GM12878 (cell line): ENCODE results near the gene SHROOM3. TPM values are rescaled to one million over a fixed set of nuclear protein-coding genes. Genes with fewer than 3 reads are reported as not detected.

Source experiments
- ATAC-seq: fragments of 200-7000 bp; cut with Tn5 transposase; 3 replicates; pipeline ENCODE4 v1.9.1; 2020; ENCODE audit warnings: mild to moderate bottlenecking, moderate library complexity
- BruUV-seq: library from RNA; stranded (reverse); fragments of 400-500 nt; replicated peaks from 2 replicates; lab custom pipeline; 2021; lab: Mats Ljungman, UMichigan
- CTCF ChIA-PET: fragments of 300-600 bp; sonication (Branson Sonifier 250); formaldehyde crosslinking; extraction: SDS; loops from one replicate; lab custom pipeline; 2021; ENCODE audit warnings: inconsistent platforms; lab: Yijun Ruan, JAX
- POLR2A ChIA-PET: fragments of 350-600 bp; formaldehyde crosslinking; extraction: SDS; loops from one replicate; lab custom pipeline; 2021; ENCODE audit warnings: inconsistent platforms; lab: Charles Lee
- RAD21 ChIA-PET: fragments of 300-600 bp; sonication (Branson Sonifier 250); formaldehyde crosslinking; loops from one replicate; lab custom pipeline; 2023; ENCODE audit warnings: antibody characterized with exemption; ENCODE audit not compliant: unreplicated experiment; lab: Charles Lee
- SMC1A ChIA-PET: fragments of 300-600 bp; sonication (Branson Sonifier 250); formaldehyde crosslinking; loops from one replicate; lab custom pipeline; 2023; ENCODE audit not compliant: unreplicated experiment, uncharacterized antibody; lab: Charles Lee
- DNase-seq: peaks from one replicate; pipeline ENCODE4 v3.0.0-alpha.2; 2011; ENCODE audit warnings: low read depth, low spot score
- FAIRE-seq: peaks from 3 replicates; lab custom pipeline; 2011; peaks lifted over from hg19 to GRCh38; lab: Jason Lieb, UNC
- H2AFZ ChIP-seq: 2 replicates; pipeline ENCODE4 v1.6.0; 2011; ENCODE audit warnings: low read depth, low read length, control low read depth; ENCODE audit not compliant: control insufficient read depth
- H3K27ac ChIP-seq: 2 replicates; pipeline ENCODE4 v1.5.1; 2011; ENCODE audit warnings: control low read depth; ENCODE audit not compliant: control insufficient read depth, insufficient read depth
- H3K27me3 ChIP-seq, 2 experiments: replicated peaks in 1 of 2; 2 replicates each; pipeline versions ENCODE4 v1.6.0 to v1.6.1; 2011; ENCODE audit warnings: low read length in 1 of 2; ENCODE audit not compliant: control insufficient read depth in 2 of 2, insufficient read depth in 2 of 2
- H3K36me3 ChIP-seq, 2 experiments: 2 replicates each; pipeline ENCODE4 v1.5.1; 2011; ENCODE audit warnings: low read length in 1 of 2; ENCODE audit not compliant: control insufficient read depth in 2 of 2, insufficient read depth in 2 of 2
- H3K4me1 ChIP-seq: 2 replicates; pipeline ENCODE4 v1.6.1; 2011; ENCODE audit warnings: mild to moderate bottlenecking, low read length, moderate library complexity, mixed read lengths; ENCODE audit not compliant: control insufficient read depth, insufficient read depth
- H3K4me2 ChIP-seq: 2 replicates; pipeline ENCODE4 v1.6.0; 2011; ENCODE audit warnings: control low read depth; ENCODE audit not compliant: control insufficient read depth, insufficient read depth
- H3K4me3 ChIP-seq: fragments of 200-600 bp; sonication (generic); 2 replicates; pipeline ENCODE4 v1.5.1; 2016
- H3K79me2 ChIP-seq: 2 replicates; pipeline ENCODE4 v1.6.0; 2011; ENCODE audit warnings: low read length; ENCODE audit not compliant: control insufficient read depth, insufficient read depth
- H3K9ac ChIP-seq: 2 replicates; pipeline ENCODE4 v1.8.0; 2011; ENCODE audit warnings: low read length, control low read depth, mixed read lengths; ENCODE audit not compliant: control insufficient read depth, insufficient read depth
- H3K9me3 ChIP-seq: replicated peaks from 3 replicates; pipeline ENCODE4 v1.5.1; 2011; ENCODE audit warnings: mild to moderate bottlenecking, low read length; ENCODE audit not compliant: control insufficient read depth, insufficient read depth
- H4K20me1 ChIP-seq: 2 replicates; pipeline ENCODE4 v1.6.0; 2011; ENCODE audit not compliant: control insufficient read depth, insufficient read depth
- ATF7 ChIP-seq: fragments of 450-650 bp; IDR thresholded peaks from 2 replicates; pipeline ENCODE4 v1.6.1; 2016; ENCODE audit warnings: low read depth, mild to moderate bottlenecking
- CHD2 ChIP-seq: IDR thresholded peaks from 2 replicates; pipeline ENCODE4 v1.6.1; 2011; ENCODE audit warnings: low read depth, low read length, improper control_type of control experiment, borderline replicate concordance
- HCFC1 ChIP-seq: fragments of 150-350 bp; IDR thresholded peaks from 2 replicates; pipeline ENCODE4 v1.6.1; 2014; ENCODE audit warnings: low read length
- MXI1 ChIP-seq: fragments of 150-350 bp; IDR thresholded peaks from 2 replicates; pipeline ENCODE4 v1.6.1; 2011; ENCODE audit warnings: low read depth, mild to moderate bottlenecking, inconsistent platforms, low read length, improper control_type of control experiment
- NBN ChIP-seq: fragments of 450-650 bp; IDR thresholded peaks from 2 replicates; pipeline ENCODE4 v1.6.1; 2016
- NFXL1 ChIP-seq: fragments of 450-650 bp; IDR thresholded peaks from 2 replicates; pipeline ENCODE4 v1.6.1; 2017; ENCODE audit warnings: antibody characterized with exemption, mild to moderate bottlenecking, borderline replicate concordance
- NFYB ChIP-seq: IDR thresholded peaks from 2 replicates; pipeline ENCODE4 v1.6.1; 2011; ENCODE audit warnings: low read depth, mild to moderate bottlenecking, low read length, improper control_type of control experiment, moderate library complexity; ENCODE audit not compliant: insufficient read depth
- PAX5 ChIP-seq: IDR thresholded peaks from 2 replicates; pipeline ENCODE4 v1.6.1; 2011; ENCODE audit warnings: low read depth, low read length, borderline replicate concordance
- RELA ChIP-seq: fragments of 450-650 bp; IDR thresholded peaks from 2 replicates; pipeline ENCODE4 v1.8.0; 2014; ENCODE audit warnings: borderline replicate concordance; ENCODE audit not compliant: partially characterized antibody
- SIN3A ChIP-seq: IDR thresholded peaks from 2 replicates; pipeline ENCODE4 v1.6.1; 2012; ENCODE audit warnings: low read depth, low read length, improper control_type of control experiment
- SMARCA5 ChIP-seq: fragments of 450-650 bp; IDR thresholded peaks from 2 replicates; pipeline ENCODE4 v1.6.1; 2017; ENCODE audit warnings: mild to moderate bottlenecking
- SPI1 ChIP-seq: IDR thresholded peaks from 2 replicates; pipeline ENCODE4 v1.6.1; 2011; ENCODE audit warnings: low read depth, mild to moderate bottlenecking, low read length, moderate library complexity, borderline replicate concordance; ENCODE audit not compliant: insufficient read depth
- STAT1 ChIP-seq: fragments of 450-650 bp; conservative IDR thresholded peaks from 2 replicates; pipeline ENCODE4 v1.6.1; 2014; ENCODE audit warnings: antibody characterized with exemption, mild to moderate bottlenecking
- YY1 ChIP-seq: IDR thresholded peaks from 2 replicates; pipeline ENCODE4 v1.6.1; 2011; ENCODE audit warnings: low read depth, mild to moderate bottlenecking, low read length
- WGBS: methylation state at CpG from one replicate; pipeline ENCODE4 v1.1.6; 2016; ENCODE audit warnings: low lambda C conversion rate; ENCODE audit not compliant: insufficient replicate concordance, insufficient coverage; ENCODE audit errors: missing lambda C conversion rate; 5-methylcytosine and 5-hydroxymethylcytosine counted together
- in situ Hi-C: fragments of 300-500 bp; cut with MboI; formaldehyde crosslinking; loops from 9 replicates; pipeline ENCODE4 v1.14.3; 2018; ENCODE audit warnings: mixed read lengths
- intact Hi-C: fragments of 100-400 bp; cut with micrococcal nuclease; formaldehyde crosslinking; loops from one replicate; pipeline ENCODE4 v1.14.2; 2022; ENCODE audit not compliant: unreplicated experiment
- polyA plus RNA-seq, 11 experiments: library from polyadenylated mRNA; depleted of rRNA in 4 of 11; unstranded in 6 of 11; stranded (reverse) in 5 of 11; fragments of >200 nt; fragmentation: Nextera tagmentation in 4 of 11; fragmentation: Illumina TruSeq in 1 of 11; extraction: Ambion mirVana in 4 of 11; extraction: Trizol in 1 of 11; gene quantifications; 1 replicate in 1 of 11; 2 replicates in 10 of 11; pipeline versions ENCODE4 v1.2.1 to v1.2.3, GENCODE V29; 2011 to 2016; ENCODE audit warnings: inconsistent platforms in 2 of 11, missing spikeins in 2 of 11, low read depth in 1 of 11
- total RNA-seq, 4 experiments: library from RNA; depleted of rRNA in 3 of 4; stranded (reverse); fragments of >200 nt in 3 of 4; fragmentation: Illumina TruSeq in 1 of 4; extraction: Trizol in 1 of 4; gene quantifications; 2 replicates each; pipeline versions ENCODE4 v1.2.1 to v1.2.3, GENCODE V29; 2013 to 2021

The SHROOM3 gene
- total and polyA plus RNA-seq, 10 of the 15 experiments (the other 5 are each of a cell fraction or from before 2014, with no cell fraction given): under 0.01 to 0.29 (median 0.08) TPM; not detected in 1

DNA sequence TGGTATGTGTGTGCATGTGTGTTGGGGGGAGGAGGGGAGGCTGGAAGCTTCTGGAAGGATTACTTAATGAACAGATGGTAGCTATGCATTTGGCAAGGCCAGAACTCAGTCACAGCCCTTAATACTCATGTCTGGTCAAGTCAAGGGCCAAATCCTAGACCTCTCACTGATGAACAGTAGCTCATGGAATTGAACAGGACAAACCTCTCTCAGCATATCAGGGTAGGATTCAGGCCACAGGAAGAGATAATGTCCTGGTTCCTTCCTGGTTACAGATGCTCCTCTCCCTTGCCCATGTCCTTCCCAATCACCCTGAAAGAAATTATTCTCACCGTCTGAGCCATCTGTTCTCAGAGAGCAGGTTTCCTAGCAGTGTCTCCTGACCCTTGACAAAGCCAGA is 297.2 kb downstream of the SHROOM3 start:
- DNase-seq (no peak), FAIRE-seq (no peak)
- Histone ChIP-seq H3K9me3 (no peaks in the 10 kb centered on the region), H3K9ac (no peak overlapping the region), H3K4me1 (no peaks in the 10 kb centered on the region; the same call in 1 of the 2 replicates), H4K20me1 (no peaks in the 10 kb centered on the region; the same call in none of the 2 replicates), H3K27me3 (no peaks in the 10 kb centered on the region; a peak in 1 of 4 replicates), H3K4me2 (no peak overlapping the region)
- 57% methylated on average over 1 of the region's 1 CpG for WGBS
- intact Hi-C loops: no loop called here
- CTCF ChIA-PET: interaction anchor here (0.6 kb wide), 1 partner anchor 400 kb away, joined by 3 read pairs; no protein-coding TSS in a partner anchor
- in situ Hi-C loops: no loop called here
- no peak for TF ChIP-seq SMARCA5
- no peak for TF ChIP-seq RELA
- TF ChIP-seq PAX5: no peak
- no peak for TF ChIP-seq MXI1
- TF ChIP-seq NFXL1: no peak
- TF ChIP-seq SIN3A: no peak
- no peak for TF ChIP-seq HCFC1
- no peak for TF ChIP-seq CHD2
- TF ChIP-seq SPI1: no peak
- TF ChIP-seq YY1: no peak
- no peak for TF ChIP-seq STAT1
- no peak for TF ChIP-seq ATF7
- TF ChIP-seq NFYB: no peak
- no peak for TF ChIP-seq NBN
- TF ChIP-seq, all 136 proteins: peak for 0
- POLR2A ChIA-PET: no interaction called here
- RAD21 ChIA-PET: interaction anchor here (1.1 kb wide), 1 partner anchor 169 kb away, joined by 3 read pairs; no protein-coding TSS in a partner anchor
- no peak overlapping the region for H2AFZ ChIP-seq
- H3K27ac ChIP-seq: no peak overlapping the region
- H3K36me3 ChIP-seq: no peaks in the 10 kb centered on the region
- SMC1A ChIA-PET: interaction anchor here (0.8 kb wide), 1 partner anchor 11 kb away, joined by 3 read pairs; no protein-coding TSS in a partner anchor
- no peak for ATAC-seq
- H3K79me2 ChIP-seq: no peaks in the 10 kb centered on the region
- no TSS peak for BruUV-seq
- H3K4me3 ChIP-seq: no peak overlapping the region
